ENCODE results near the gene CCL5. TPM values are rescaled to one million over a fixed set of nuclear protein-coding genes. Genes with fewer than 3 reads are reported as not detected.

CCL5 gene
- total and polyA plus RNA-seq, 2 donors, result 0.58 to 4.8 TPM

GRCh38 chr17:35892091-35893035 is 12.2 kb upstream of the CCL5 start:
- 53% methylated on average over 6 of the region's 6 CpGs for WGBS
- Histone ChIP-seq H3K4me3 (ENCODE audit: low read depth, low read length) (no peak overlapping the region), H3K4me1 (ENCODE audit: insufficient read depth) (peaks cover 1% of the 10 kb centered on the region), H3K27ac (ENCODE audit: low read depth) (no peak overlapping the region), H3K36me3 (ENCODE audit: insufficient read depth) (no peaks in the 10 kb centered on the region)
- no peak for DNase-seq (ENCODE audit: extremely low spot score)

- 81% methylated on average over 4 of the region's 4 CpGs for WGBS
- H3K4me1 ChIP-seq (ENCODE audit: insufficient read depth), result peaks cover 1% of the 10 kb centered on the region
Observed at GRCh38 chr17:35891269-35891668, 11.1 kb upstream of the CCL5 start.

GRCh38 chr17:35890774-35891155 is 10.6 kb upstream of the CCL5 start:
- Histone ChIP-seq H3K27ac (ENCODE audit: low read depth) (no peak overlapping the region), H3K4me1 (ENCODE audit: insufficient read depth) (peaks cover 1% of the 10 kb centered on the region), H3K36me3 (ENCODE audit: insufficient read depth) (no peaks in the 10 kb centered on the region), H3K4me3 (ENCODE audit: low read depth, low read length) (no peak overlapping the region)
- 43% methylated on average over 4 of the region's 4 CpGs for WGBS
- no peak for DNase-seq (ENCODE audit: extremely low spot score)

More at GRCh38 chr17:35891269-35891668, 11.1 kb upstream of the CCL5 start:
- no peak for DNase-seq (ENCODE audit: extremely low spot score)
- Histone ChIP-seq H3K27ac (ENCODE audit: low read depth) (no peak overlapping the region), H3K4me3 (ENCODE audit: low read depth, low read length) (no peak overlapping the region), H3K36me3 (ENCODE audit: insufficient read depth) (no peaks in the 10 kb centered on the region)

GRCh38 chr17:35889818-35890773 is 9.9 kb upstream of the CCL5 start:
- no peaks in the 10 kb centered on the region for H3K36me3 ChIP-seq (ENCODE audit: insufficient read depth)
- WGBS, result 84% methylated on average over 2 of the region's 2 CpGs
- DNase-seq (ENCODE audit: extremely low spot score), result peak; percentile 15
- peaks cover 1% of the 10 kb centered on the region for H3K4me1 ChIP-seq (ENCODE audit: insufficient read depth)
- H3K4me3 ChIP-seq (ENCODE audit: low read depth, low read length), result no peak overlapping the region
- no peak overlapping the region for H3K27ac ChIP-seq (ENCODE audit: low read depth)

GRCh38 chr17:35889241-35889640 is 9.1 kb upstream of the CCL5 start:
- no peak for DNase-seq (ENCODE audit: extremely low spot score)
- Histone ChIP-seq H3K4me3 (ENCODE audit: low read depth, low read length) (no peak overlapping the region), H3K27ac (ENCODE audit: low read depth) (no peak overlapping the region), H3K4me1 (ENCODE audit: insufficient read depth) (peaks cover 1% of the 10 kb centered on the region), H3K36me3 (ENCODE audit: insufficient read depth) (no peaks in the 10 kb centered on the region)
- WGBS, result 76% methylated on average over 2 of the region's 2 CpGs

GRCh38 chr17:35878361-35878760 is 1.8 kb downstream of the CCL5 start:
- no peak for DNase-seq (ENCODE audit: extremely low spot score)
- no peaks in the 10 kb centered on the region for H3K4me1 ChIP-seq (ENCODE audit: insufficient read depth)
- H3K4me3 ChIP-seq (ENCODE audit: low read depth, low read length), result no peak overlapping the region
- H3K36me3 ChIP-seq (ENCODE audit: insufficient read depth), result no peaks in the 10 kb centered on the region
- 74% methylated on average over 4 of the region's 4 CpGs for WGBS
- H3K27ac ChIP-seq (ENCODE audit: low read depth), result no peak overlapping the region

GRCh38 chr17:35877345-35878029 is 2.7 kb downstream of the CCL5 start:
- Histone ChIP-seq H3K4me1 (ENCODE audit: insufficient read depth) (no peaks in the 10 kb centered on the region), H3K4me3 (ENCODE audit: low read depth, low read length) (no peak overlapping the region), H3K27ac (ENCODE audit: low read depth) (no peak overlapping the region), H3K36me3 (ENCODE audit: insufficient read depth) (no peaks in the 10 kb centered on the region)
- DNase-seq (ENCODE audit: extremely low spot score), result no peak

- WGBS, result 71% methylated on average over 3 of the region's 3 CpGs
- Histone ChIP-seq H3K27ac (ENCODE audit: low read depth) (no peak overlapping the region), H3K4me3 (ENCODE audit: low read depth, low read length) (no peak overlapping the region), H3K36me3 (ENCODE audit: insufficient read depth) (no peaks in the 10 kb centered on the region), H3K4me1 (ENCODE audit: insufficient read depth) (no peaks in the 10 kb centered on the region)
- no peak for DNase-seq (ENCODE audit: extremely low spot score)
Observed at GRCh38 chr17:35876534-35876933, 3.6 kb downstream of the CCL5 start.

GRCh38 chr17:35875800-35876139 is 4.4 kb downstream of the CCL5 start:
- DNase-seq (ENCODE audit: extremely low spot score), result no peak
- WGBS, result 75% methylated on average over 3 of the region's 3 CpGs
- Histone ChIP-seq H3K36me3 (ENCODE audit: insufficient read depth) (no peaks in the 10 kb centered on the region), H3K27ac (ENCODE audit: low read depth) (no peak overlapping the region), H3K4me3 (ENCODE audit: low read depth, low read length) (no peak overlapping the region), H3K4me1 (ENCODE audit: insufficient read depth) (no peaks in the 10 kb centered on the region)

- WGBS, result 59% methylated on average over 5 of the region's 5 CpGs
- Histone ChIP-seq H3K27ac (ENCODE audit: low read depth) (no peak overlapping the region), H3K4me1 (ENCODE audit: insufficient read depth) (no peaks in the 10 kb centered on the region), H3K4me3 (ENCODE audit: low read depth, low read length) (no peak overlapping the region), H3K36me3 (ENCODE audit: insufficient read depth) (no peaks in the 10 kb centered on the region)
- no peak for DNase-seq (ENCODE audit: extremely low spot score)
Observed at GRCh38 chr17:35875072-35875799, 4.9 kb downstream of the CCL5 start.

GRCh38 chr17:35872196-35872980 is 7.8 kb downstream of the CCL5 start:
- H3K36me3 ChIP-seq (ENCODE audit: insufficient read depth), result no peaks in the 10 kb centered on the region
- DNase-seq (ENCODE audit: extremely low spot score), result no peak
- 93% methylated on average over 12 of the region's 12 CpGs for WGBS
- no peak overlapping the region for H3K4me3 ChIP-seq (ENCODE audit: low read depth, low read length)
- H3K27ac ChIP-seq (ENCODE audit: low read depth), result no peak overlapping the region
- no peaks in the 10 kb centered on the region for H3K4me1 ChIP-seq (ENCODE audit: insufficient read depth)

All from urinary bladder (tissue), 4 donors.